WTC11 (cell line): ENCODE data around the gene TAC4. TPM values are rescaled to one million over a fixed set of nuclear protein-coding genes. Genes with fewer than 3 reads are reported as not detected.

ENCODE experiments used
- ATAC-seq: fragments of 200-7000 bp; cut with Tn5 transposase; 2 replicates; pipeline ENCODE4 v1.10.0; 2021; ENCODE audit warnings: mild to moderate bottlenecking, moderate library complexity
- CTCF ChIA-PET: fragments of 300-600 bp; sonication (Branson Sonifier 250); formaldehyde crosslinking; loops from one replicate; lab custom pipeline; 2021; ENCODE audit warnings: antibody characterized with exemption; lab: Charles Lee
- POLR2A ChIA-PET: fragments of 350-600 bp; sonication (Branson Sonifier 250); formaldehyde crosslinking; loops from one replicate; lab custom pipeline; 2021; ENCODE audit warnings: antibody characterized with exemption; lab: Charles Lee
- DNase-seq: peaks from one replicate; pipeline ENCODE4 v3.0.0; 2021; ENCODE audit warnings: low spot score
- H3K27ac Mint-ChIP-seq: 2 replicates; pipeline ENCODE4 v1.8.0; 2021; ENCODE audit warnings: mixed read lengths
- H3K27me3 Mint-ChIP-seq: 2 replicates; pipeline ENCODE4 v1.8.0; 2021; ENCODE audit warnings: low read depth, mild to moderate bottlenecking, moderate library complexity, mixed read lengths
- H3K36me3 Mint-ChIP-seq: 2 replicates; pipeline ENCODE4 v1.8.0; 2021; ENCODE audit warnings: mixed read lengths
- H3K4me1 Mint-ChIP-seq: 2 replicates; pipeline ENCODE4 v1.8.0; 2022; ENCODE audit warnings: mixed read lengths
- H3K4me3 Mint-ChIP-seq: 2 replicates; pipeline ENCODE4 v1.8.0; 2021; ENCODE audit warnings: mild to moderate bottlenecking, moderate library complexity, mixed read lengths
- H3K9me3 Mint-ChIP-seq: 2 replicates; pipeline ENCODE4 v1.8.0; 2021; ENCODE audit warnings: mixed read lengths
- AFF4 ChIP-seq: sonication (generic); formaldehyde crosslinking; IDR thresholded peaks from 2 replicates; pipeline ENCODE4 v1.8.1; 2023; ENCODE audit warnings: mild to moderate bottlenecking, missing genetic modification reagents, borderline replicate concordance
- ATF2 ChIP-seq: sonication (generic); formaldehyde crosslinking; IDR thresholded peaks from 2 replicates; pipeline ENCODE4 v1.8.1; 2022; ENCODE audit warnings: low read depth, missing genetic modification reagents, borderline replicate concordance
- E2F5 ChIP-seq: sonication (generic); formaldehyde crosslinking; IDR thresholded peaks from 2 replicates; pipeline ENCODE4 v1.8.1; 2022; ENCODE audit warnings: mild to moderate bottlenecking, moderate library complexity, missing genetic modification reagents
- ESRRA ChIP-seq: sonication (generic); formaldehyde crosslinking; IDR thresholded peaks from 2 replicates; pipeline ENCODE4 v1.8.1; 2022; ENCODE audit warnings: mild to moderate bottlenecking, missing genetic modification reagents, borderline replicate concordance
- GABPB1 ChIP-seq: sonication (generic); formaldehyde crosslinking; IDR thresholded peaks from 2 replicates; pipeline ENCODE4 v1.8.1; 2023; ENCODE audit warnings: mild to moderate bottlenecking, missing genetic modification reagents
- GRHL2 ChIP-seq: fragments of 250-450 bp; sonication (Bioruptor Pico); IDR thresholded peaks from 2 replicates; pipeline ENCODE4 v1.8.0; 2022; ENCODE audit warnings: mild to moderate bottlenecking, moderate library complexity; ENCODE audit not compliant: insufficient replicate concordance, severe bottlenecking
- MYBL2 ChIP-seq: sonication (generic); formaldehyde crosslinking; IDR thresholded peaks from 2 replicates; pipeline ENCODE4 v1.8.1; 2023; ENCODE audit warnings: mild to moderate bottlenecking, moderate library complexity, missing genetic modification reagents
- NFYB ChIP-seq: sonication (generic); formaldehyde crosslinking; conservative IDR thresholded peaks from 2 replicates; pipeline ENCODE4 v1.8.0; 2022; ENCODE audit warnings: low read depth, missing genetic modification reagents
- PRDM15 ChIP-seq: sonication (generic); formaldehyde crosslinking; IDR thresholded peaks from 2 replicates; pipeline ENCODE4 v1.8.0; 2022; ENCODE audit warnings: missing genetic modification reagents
- RELA ChIP-seq: sonication (generic); formaldehyde crosslinking; IDR thresholded peaks from 2 replicates; pipeline ENCODE4 v1.8.1; 2022; ENCODE audit warnings: missing genetic modification reagents, mild to moderate bottlenecking, borderline replicate concordance
- SMAD3 ChIP-seq: sonication (generic); formaldehyde crosslinking; IDR thresholded peaks from 2 replicates; pipeline ENCODE4 v1.8.0; 2022; ENCODE audit warnings: missing genetic modification reagents, mild to moderate bottlenecking, borderline replicate concordance
- SP1 ChIP-seq: sonication (generic); formaldehyde crosslinking; conservative IDR thresholded peaks from 2 replicates; pipeline ENCODE4 v1.8.1; 2022; ENCODE audit warnings: missing genetic modification reagents
- TEAD4 ChIP-seq: sonication (generic); formaldehyde crosslinking; IDR thresholded peaks from 2 replicates; pipeline ENCODE4 v1.8.0; 2022; ENCODE audit warnings: mild to moderate bottlenecking, missing genetic modification reagents
- TP53 ChIP-seq: sonication (generic); formaldehyde crosslinking; IDR thresholded peaks from 2 replicates; pipeline ENCODE4 v1.8.1; 2023; ENCODE audit warnings: mild to moderate bottlenecking, missing genetic modification reagents
- USF2 ChIP-seq: sonication (generic); formaldehyde crosslinking; IDR thresholded peaks from 2 replicates; pipeline ENCODE4 v1.8.1; 2023; ENCODE audit warnings: mild to moderate bottlenecking, missing genetic modification reagents, moderate library complexity
- ZBTB43 ChIP-seq: sonication (generic); formaldehyde crosslinking; IDR thresholded peaks from 2 replicates; pipeline ENCODE4 v1.8.1; 2023; ENCODE audit warnings: mild to moderate bottlenecking, missing genetic modification reagents
- ZNF281 ChIP-seq: sonication (generic); formaldehyde crosslinking; IDR thresholded peaks from 2 replicates; pipeline ENCODE4 v1.8.0; 2023; ENCODE audit warnings: mild to moderate bottlenecking, missing genetic modification reagents
- ZNF416 ChIP-seq: fragments of 250-450 bp; sonication (Bioruptor Pico); IDR thresholded peaks from 2 replicates; pipeline ENCODE4 v1.9.0; 2021; ENCODE audit warnings: mild to moderate bottlenecking, inconsistent platforms
- total RNA-seq: library from RNA; stranded (reverse); gene quantifications from 3 replicates; pipeline ENCODE4 v1.2.3, GENCODE V29; 2021

TAC4 gene
- total RNA-seq, 1 experiment from 2014 or later = not detected

- Mint-ChIP-seq H3K27me3 (peaks cover 15% of the 10 kb centered on the region), H3K9me3 (no peaks in the 10 kb centered on the region), H3K4me1 (peaks cover 25% of the 10 kb centered on the region), H3K27ac (peak within 1 kb of the TSS; percentile 90), H3K4me3 (peak within 1 kb of the TSS; percentile 80), H3K36me3 (peaks cover 31% of the 10 kb centered on the region)
- DNase-seq (peak; percentile 99), ATAC-seq (peak; percentile 96)
- ChIA-PET POLR2A (interaction anchor here (0.6 to 2.6 kb wide), 6 partner anchors 14 to 276 kb away, joined by 3 to 12 read pairs (median 4); partner anchors contain the start of genes FAM117A and SPOP), CTCF (interaction anchor here (1.0 to 2.7 kb wide), 5 partner anchors 25 to 380 kb away, joined by 3 to 13 read pairs (median 3); partner anchors contain the start of gene FAM117A)
- TF ChIP-seq AFF4 (CRISPR knock-in tag) (0 out of 2 replicates have a peak, but pooled peaks have one; percentile 47), E2F5 (CRISPR knock-in tag) (peak; percentile 81), SP1 (no peak), PRDM15 (no peak), TEAD4 (CRISPR knock-in tag) (no peak), ZBTB43 (CRISPR knock-in tag) (peak; percentile 59; the same call in 1 of the 2 replicates), SMAD3 (no peak; the same call in 1 of the 2 replicates), GRHL2 (CRISPR knock-in tag) (no peak), NFYB (CRISPR knock-in tag) (peak; percentile 99), MYBL2 (CRISPR knock-in tag) (peak; percentile 79), RELA (CRISPR knock-in tag) (0 out of 2 replicates have a peak, but pooled peaks have one; percentile 51), GABPB1 (CRISPR knock-in tag) (peak; percentile 81), TP53 (CRISPR knock-in tag) (no peak), ESRRA (CRISPR knock-in tag) (peak; percentile 75; the same call in 1 of the 2 replicates), ZNF416 (peak; percentile 69; the same call in 1 of the 2 replicates), USF2 (CRISPR knock-in tag) (peak; percentile 95), ATF2 (CRISPR knock-in tag) (peak; percentile 23; the same call in 1 of the 2 replicates), ZNF281 (CRISPR knock-in tag) (0 out of 2 replicates have a peak, but pooled peaks have one; percentile 30)
Measured at GRCh38 chr17:49788478-49789242, 59.2 kb downstream of the TAC4 start, which contains the start of gene KAT7. Gene KAT7, plus strand, starts transcription at chr17:49788681. Its CDS starts 154 bp downstream, at chr17:49788835.
